GM21390 (cell line): ENCODE measurements around the gene CRHR1.
"Not testable (repeated sequence)": the region's sequence is repeated elsewhere in the genome, so short reads cannot be mapped to it uniquely, and the experiment has no call there.

Experiments used
- ATAC-seq: cut with Tn5 transposase; IDR thresholded peaks from one replicate; pipeline ENCODE4 v1.9.1; 2021; ENCODE audit not compliant: unreplicated experiment

CRHR1 gene

DNA sequence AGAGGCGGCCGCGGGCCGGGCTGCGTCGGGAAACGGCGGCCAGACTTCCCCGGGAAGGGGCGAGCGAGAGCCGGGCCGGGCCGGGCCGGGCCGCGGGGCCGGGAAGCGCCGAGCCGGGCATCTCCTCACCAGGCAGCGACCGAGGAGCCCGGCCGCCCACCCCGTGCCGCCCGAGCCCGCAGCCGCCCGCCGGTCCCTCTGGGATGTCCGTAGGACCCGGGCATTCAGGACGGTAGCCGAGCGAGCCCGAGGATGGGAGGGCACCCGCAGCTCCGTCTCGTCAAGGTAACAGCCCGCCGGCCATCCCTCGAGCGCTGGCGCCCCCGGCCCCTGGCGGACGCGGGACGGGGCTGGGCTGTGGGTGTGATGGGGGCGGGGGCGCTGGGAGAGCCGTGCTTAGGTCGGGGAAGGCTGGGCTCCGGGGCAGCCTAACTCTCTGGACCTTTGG lies at the start of gene CRHR1:
Gene CRHR1 (plus strand): TSS at position 28 of the 448 bp plus-strand sequence. CDS start 225 bp downstream, at position 253.
- no peak for ATAC-seq

GRCh38 chr17:45734598-45734997 lies 49.5 kb upstream of the CRHR1 start:
- ATAC-seq = no peak

DNA sequence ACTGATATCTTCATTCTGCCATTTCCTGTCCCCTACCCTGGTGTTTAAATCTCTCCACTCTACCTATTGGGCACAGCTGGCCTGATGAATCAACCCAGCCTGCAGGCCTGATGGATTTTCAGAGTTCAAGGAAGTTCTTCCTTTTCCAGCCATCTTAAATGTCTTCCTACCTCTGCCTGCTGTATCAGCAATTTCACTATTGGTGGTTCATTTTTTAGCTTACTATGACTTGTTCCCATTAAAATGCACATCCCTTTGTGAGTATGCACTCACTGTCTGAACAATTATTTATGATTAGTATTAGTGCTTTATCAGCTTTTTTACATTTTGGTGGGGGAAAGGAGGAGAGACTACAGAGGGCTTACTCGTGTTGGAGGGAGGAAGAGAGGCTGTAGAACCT lies 48.6 kb upstream of the CRHR1 start:
- no peak for ATAC-seq

DNA sequence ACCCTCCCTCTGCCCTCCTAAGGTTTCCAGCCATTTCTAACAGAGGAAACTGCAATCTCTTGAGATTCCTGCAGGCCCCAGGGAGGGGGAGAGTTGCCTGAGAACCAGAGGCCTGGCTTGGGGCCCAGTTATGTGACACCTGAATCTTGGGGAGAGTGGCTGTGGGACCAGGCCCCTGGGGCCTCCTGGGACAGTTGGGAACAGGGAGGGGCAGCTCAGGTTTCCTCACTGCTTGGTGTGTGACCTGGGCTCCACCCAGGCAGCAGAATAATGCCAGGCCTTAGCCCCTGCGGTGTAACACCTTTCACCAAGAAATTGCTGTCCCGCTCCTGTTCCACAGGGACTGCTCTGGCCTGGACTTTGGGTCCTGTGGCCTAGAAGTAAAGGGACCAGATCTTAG lies 44.3 kb upstream of the CRHR1 start:
- no peak for ATAC-seq

- ATAC-seq = no peak
These were observed 43.4 kb upstream of the CRHR1 start for GRCh38 chr17:45740553-45741330.

GRCh38 chr17:45742251-45742650 lies 41.9 kb upstream of the CRHR1 start:
- no peak for ATAC-seq

- ATAC-seq = no peak
These were observed 40.3 kb upstream of the CRHR1 start for GRCh38 chr17:45743626-45744326.

GRCh38 chr17:45744826-45745225 lies 39.3 kb upstream of the CRHR1 start:
- ATAC-seq = not testable (repeated sequence)

- no peak for ATAC-seq
These were observed 38.3 kb upstream of the CRHR1 start for GRCh38 chr17:45745601-45746494.

GRCh38 chr17:45747911-45748310 lies 36.2 kb upstream of the CRHR1 start:
- no peak for ATAC-seq

DNA sequence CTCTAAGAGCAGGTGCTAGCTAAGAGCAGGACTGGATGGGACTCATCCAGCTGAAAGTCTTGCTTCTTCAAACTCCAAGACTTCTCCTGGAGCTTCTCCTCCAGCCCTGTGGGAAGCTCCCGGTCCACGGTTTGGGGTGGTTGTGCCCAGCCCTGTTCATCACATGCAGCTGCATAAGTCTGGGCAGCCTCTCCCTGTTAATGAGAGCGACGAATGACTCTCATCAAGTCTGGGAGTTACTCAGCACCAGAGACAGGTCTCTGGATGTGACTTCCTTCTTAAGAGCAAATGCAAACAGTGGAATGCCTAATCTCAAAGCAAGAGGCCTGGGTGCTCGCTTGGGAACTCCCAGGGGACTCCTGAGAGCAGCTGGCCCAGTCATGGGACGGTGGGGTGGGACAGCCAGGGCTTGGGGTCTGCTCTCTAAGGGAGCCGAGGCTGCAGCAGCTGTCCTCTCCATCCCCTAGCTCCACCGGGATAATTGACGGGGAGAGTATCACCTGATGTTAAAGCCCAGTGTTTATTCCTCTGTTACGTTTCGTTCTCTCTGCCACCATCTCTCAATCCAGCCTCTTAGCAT lies 35.3 kb upstream of the CRHR1 start:
- no peak for ATAC-seq

GRCh38 chr17:45749831-45750335 lies 34.2 kb upstream of the CRHR1 start:
- ATAC-seq = no peak

- no peak for ATAC-seq
These were observed 33.2 kb upstream of the CRHR1 start for GRCh38 chr17:45750779-45751440.

GRCh38 chr17:45751466-45751865 lies 32.7 kb upstream of the CRHR1 start:
- ATAC-seq = no peak

DNA sequence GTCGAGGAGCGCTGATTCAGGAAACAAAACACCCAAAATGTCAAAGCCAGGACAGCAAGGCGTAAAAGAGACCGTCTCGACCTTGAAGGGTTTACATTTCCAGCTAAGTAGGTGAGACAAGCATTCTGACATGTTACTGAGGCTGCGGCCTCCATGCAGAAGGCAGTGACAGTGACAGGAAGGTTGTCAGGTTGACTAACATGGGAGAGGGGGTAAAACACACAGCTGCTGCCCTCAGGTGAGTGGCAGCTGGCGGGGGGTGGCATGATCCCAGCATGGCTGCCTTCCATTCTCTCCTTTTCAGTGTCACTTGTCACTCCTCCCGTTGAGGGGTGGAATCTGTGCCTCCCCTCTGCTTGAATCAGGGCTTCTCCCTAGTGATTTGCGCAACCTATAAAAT lies 31.9 kb upstream of the CRHR1 start:
- ATAC-seq = no peak

- no peak for ATAC-seq
These were observed 30.4 kb upstream of the CRHR1 start for GRCh38 chr17:45753645-45754225.

- ATAC-seq = no peak
These were observed 29.1 kb upstream of the CRHR1 start for GRCh38 chr17:45755050-45755449.

DNA sequence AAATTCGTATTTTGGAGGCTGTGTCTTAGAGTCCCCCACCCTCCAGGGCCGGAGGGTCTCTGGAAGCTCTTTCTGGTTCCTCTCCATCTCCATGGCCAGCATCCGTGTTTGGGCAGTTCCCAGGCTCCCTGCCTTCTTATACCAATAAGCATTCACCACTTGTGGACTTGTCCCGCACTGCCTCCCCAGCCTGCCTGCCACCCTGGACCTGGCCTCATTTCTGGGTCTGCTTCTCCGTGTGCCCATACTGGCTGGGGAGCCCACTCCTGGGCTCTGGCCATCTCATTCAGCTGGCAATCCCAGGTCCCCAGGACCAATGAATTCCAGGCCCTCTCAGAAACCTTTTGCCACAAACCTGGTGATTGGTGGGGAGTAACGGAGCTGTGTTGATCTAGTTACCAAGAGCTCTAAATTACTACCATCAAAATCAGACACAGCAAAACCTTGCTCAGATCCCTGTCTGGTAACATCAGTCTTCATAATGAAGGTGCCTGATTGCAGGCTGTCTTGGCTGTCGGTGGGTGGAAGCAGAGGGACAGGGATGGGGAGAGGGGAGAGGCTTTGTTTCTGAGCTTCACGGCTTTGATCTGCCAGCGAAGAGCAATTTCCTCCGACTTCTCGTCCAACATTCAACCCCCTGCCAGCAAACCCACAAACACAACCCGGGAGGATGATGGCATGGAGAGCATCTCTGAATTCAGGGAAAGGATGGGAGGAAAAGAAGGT lies 27.7 kb upstream of the CRHR1 start:
- ATAC-seq = no peak
